HG02970 (cell line): ENCODE results near the gene ING5.
"Not testable (repeated sequence)": the region's sequence is repeated elsewhere in the genome, so short reads cannot be mapped to it uniquely, and the experiment has no call there.

Experiments
- ATAC-seq: cut with Tn5 transposase; IDR thresholded peaks from one replicate; pipeline ENCODE4 v1.9.1; 2021; ENCODE audit warnings: mild to moderate bottlenecking, moderate library complexity, moderate number of reproducible peaks; ENCODE audit not compliant: unreplicated experiment, low FRiP score

Gene ING5

GRCh38 chr2:241701399-241702154 lies at the start of gene ING5:
TSS of gene ING5 (plus strand) at chr2:241702039. CDS start at chr2:241702066, 27 bp downstream.
- ATAC-seq, result peak; percentile 53

DNA sequence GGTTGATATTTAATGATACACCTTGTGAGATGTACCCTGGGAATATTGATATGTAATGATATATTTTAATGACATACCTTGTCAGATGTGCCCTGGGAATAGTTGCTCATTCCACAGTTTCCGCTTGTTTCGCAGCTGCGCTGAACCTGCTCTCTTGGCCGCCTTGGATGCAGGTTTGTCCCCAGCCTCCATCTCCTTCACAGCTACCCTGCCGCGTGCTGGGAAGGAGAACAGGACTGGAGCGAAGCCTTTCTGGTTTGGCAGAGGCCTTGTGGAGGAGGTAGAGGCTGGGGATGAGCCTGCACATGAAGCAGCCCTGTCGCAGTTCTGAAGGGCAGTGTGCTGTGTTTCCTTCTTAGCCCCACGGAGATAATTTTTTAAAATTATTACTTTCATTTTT lies 49.7 kb upstream of the ING5 start:
- no peak for ATAC-seq

- ATAC-seq, result no peak
Observed at GRCh38 chr2:241652722-241653121, 49.1 kb upstream of the ING5 start.

GRCh38 chr2:241653210-241653750 lies 48.6 kb upstream of the ING5 start:
- ATAC-seq, result no peak

DNA sequence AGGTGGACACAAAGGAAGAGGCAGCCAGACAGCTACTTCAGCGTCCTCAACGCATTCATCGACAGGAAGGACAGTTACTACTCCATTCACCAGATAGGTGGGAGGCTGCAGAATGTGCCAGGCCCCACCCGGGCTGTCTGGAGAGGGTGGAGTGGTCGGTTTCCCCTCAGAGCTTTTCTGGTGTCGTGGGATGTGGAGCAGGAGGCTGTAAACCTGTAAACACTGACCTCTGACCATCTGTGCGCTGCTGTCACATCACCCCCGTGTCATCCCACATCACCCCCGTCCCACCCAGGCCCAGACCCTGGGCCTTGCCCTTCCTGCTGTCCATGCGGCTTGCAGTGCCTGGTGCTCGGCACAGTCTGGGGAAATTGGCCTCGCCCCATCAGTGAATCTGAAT lies 47.3 kb upstream of the ING5 start:
- no peak for ATAC-seq

DNA sequence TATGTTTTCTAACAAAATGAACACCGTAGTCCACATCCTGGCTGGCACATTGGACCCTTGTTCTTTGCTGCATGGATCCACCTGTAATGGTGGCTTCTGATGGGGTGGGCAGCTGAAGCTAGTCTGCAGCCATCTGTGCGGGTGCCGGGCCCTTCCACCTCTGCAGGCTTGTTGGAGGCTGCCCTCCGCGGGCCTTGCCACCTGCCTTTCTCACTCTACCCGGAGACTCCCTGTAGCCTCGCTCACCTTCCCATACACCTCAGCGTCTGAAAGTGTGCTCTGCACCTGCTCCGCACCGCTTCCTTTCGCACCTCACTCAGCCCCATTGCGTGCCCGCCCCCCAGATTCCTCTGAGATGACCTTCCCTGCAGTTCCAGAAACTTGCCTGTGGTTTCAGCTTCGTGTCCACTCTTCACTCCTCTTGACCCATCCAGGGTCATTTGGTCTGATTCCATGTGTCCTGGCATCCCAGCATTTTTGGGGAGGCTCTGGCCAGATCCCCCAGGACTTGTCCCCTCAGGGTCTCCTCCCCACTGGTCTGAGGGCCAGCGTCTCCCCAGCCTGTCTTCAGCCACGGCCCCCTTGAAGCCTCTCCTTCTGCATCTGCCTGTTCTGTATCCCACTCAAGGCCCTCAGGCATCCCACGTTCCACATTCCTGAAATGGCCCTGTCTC lies 46.2 kb upstream of the ING5 start:
- ATAC-seq, result no peak

DNA sequence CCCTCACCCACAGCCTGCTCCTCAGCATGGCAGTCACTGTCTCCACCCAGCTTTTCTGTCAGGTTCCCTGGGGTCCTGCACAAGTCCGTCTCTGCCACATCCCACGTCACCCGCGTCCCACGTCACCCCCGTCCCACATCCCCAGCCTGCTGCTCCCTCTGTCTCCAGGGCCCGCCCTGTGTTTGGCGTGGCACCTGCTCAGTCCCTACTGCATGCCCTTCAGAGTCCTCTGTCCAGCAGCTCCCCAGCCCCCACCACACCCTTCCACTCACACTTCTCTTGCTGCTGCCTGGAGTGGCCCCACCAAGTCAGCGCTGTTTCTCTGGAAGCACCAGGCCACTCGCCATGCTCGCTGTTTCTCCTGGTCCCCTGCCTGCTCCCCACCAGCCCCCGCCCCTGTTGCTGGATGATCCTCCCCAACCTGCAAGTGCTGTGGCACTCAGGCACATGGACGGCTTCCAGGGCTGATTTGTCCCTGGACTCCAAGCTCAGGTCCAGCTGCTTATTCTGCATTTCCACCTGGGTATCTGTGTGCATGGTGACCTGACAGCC lies 45.6 kb upstream of the ING5 start:
- no peak for ATAC-seq

DNA sequence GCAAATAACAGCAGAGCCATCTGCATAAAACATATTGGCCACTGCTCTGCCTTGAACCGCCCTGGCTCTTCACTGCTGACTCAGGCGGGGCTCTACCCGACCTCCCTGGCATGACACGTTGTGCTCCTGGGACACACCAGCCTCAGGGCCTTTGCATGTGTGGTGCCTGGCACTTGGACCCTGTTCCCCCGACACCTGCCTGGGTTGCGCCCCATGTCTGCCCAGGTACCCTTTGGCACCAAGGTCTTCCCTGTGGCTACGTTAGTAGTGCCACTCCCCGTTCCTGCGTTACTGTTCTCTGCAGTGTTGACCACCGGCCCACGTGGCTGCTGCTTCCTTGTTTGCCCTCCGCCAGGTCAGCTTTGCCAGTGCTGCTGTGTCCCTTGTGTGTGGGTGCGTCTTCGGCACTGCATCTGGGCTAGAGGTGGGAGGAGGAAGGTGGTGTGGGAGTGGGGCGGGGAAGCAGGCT lies 44.0 kb upstream of the ING5 start:
- ATAC-seq, result no peak

GRCh38 chr2:241658296-241658695 lies 43.5 kb upstream of the ING5 start:
- ATAC-seq, result no peak

- ATAC-seq, result no peak
Observed at GRCh38 chr2:241659150-241659739, 42.6 kb upstream of the ING5 start.

DNA sequence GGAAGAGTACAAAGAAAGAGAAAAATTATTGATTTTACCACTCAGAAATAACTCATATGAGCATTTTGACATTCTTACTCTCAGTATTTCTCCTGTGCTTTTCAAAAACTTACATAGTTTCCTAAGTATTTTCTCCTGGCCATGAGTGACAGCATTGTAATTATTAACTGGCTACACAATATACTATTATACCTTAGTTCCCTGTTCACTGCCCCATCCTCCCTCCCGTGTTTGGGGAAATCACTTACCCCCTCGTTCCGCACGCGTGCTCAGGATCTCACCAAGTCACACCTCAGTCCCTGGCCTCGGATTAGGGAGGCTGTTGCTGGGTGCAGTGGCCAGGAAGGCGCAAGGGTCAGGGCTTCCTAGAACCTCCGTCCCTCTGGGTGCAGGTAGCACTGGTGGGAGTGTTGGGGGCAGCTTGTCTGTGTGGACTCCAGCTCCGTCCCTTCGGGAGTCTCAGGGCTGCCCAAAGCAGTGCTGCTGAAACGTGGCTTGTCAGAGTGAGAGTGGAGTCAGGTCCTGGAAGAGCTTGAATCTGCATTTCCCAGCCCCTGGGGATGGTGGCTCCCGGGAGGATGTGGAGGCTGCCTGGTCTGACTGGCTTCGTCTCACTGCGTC lies 41.1 kb upstream of the ING5 start:
- ATAC-seq, result no peak

- ATAC-seq, result not testable (repeated sequence)
Observed at GRCh38 chr2:241662731-241663130, 39.1 kb upstream of the ING5 start.

DNA sequence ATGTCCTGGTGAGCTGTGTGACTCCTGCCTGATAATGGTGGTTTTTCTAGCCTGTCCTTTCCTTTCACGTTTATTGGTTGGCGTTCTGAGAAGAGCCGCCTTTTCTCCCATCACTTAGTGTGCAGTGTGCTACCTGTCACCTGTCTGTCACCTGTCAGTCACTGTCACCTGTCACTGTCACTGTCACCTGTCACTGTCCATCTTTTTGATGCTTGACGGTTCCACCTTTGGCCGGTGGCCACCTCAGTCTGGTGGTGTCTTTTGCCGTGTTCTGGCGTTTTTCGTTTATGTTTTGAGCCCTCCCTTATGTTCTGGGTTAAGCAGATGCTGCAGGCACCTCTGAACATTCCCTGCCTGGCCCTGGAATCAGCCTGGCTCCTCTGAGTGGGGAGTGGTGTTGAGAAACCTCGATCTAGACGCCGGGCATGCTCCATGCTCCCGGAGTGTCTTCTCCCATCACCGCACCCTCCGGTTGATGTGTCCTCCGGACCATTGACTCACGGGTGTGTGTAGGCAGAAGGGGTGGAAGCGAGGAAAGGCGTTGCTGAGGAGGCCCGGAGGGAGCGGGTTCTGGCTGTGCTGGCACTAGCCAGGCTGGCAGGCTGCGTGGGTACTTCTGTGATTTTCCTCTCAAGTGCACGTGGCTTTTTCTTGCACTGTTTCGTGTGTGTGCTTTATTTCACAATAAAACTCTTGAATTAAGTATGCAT lies 36.0 kb upstream of the ING5 start:
- ATAC-seq, result no peak

GRCh38 chr2:241666627-241667400 lies 35.0 kb upstream of the ING5 start:
- ATAC-seq, result no peak

GRCh38 chr2:241668354-241668753 lies 33.5 kb upstream of the ING5 start:
- no peak for ATAC-seq

DNA sequence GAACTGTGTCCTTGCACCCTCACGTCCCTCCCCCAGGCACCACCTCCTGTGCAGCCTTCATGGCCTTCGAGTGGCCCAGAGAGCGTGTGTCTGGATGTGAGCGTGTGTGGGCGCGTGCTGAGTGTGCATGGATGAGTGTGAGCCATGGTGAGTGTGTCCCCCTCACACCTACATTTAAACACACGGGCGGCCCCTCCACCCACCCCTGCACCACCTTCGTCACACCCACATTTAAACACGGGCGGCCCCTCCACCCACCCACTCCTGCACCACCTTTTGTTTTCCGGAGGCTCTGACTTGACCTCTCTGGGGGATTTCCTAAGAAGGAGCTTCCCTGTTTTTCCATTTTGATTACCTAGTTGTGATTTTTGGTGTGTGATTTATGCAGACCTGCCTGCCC lies 33.0 kb upstream of the ING5 start:
- no peak for ATAC-seq

GRCh38 chr2:241670333-241671110 lies 31.3 kb upstream of the ING5 start:
- no peak for ATAC-seq

- no peak for ATAC-seq
Observed at GRCh38 chr2:241671457-241672240, 30.2 kb upstream of the ING5 start.
